ENCODE data around the gene PRB4.

Gene PRB4
- 0 to 0.33 (median 0) reads per million in 17 experiments for total RNA-seq

- DNase-seq: no peak
Observed at GRCh38 chr12:11310336-11310735, at the start of gene PRB4. TSS of gene PRB4 (minus strand) at chr12:11310436. CDS start at chr12:11310398, 38 bp downstream.

GRCh38 chr12:11351736-11352135 is 41.5 kb upstream of the PRB4 start:
- DNase-seq: peak in 2 of 4 experiments; percentile 21 to 35

DNA sequence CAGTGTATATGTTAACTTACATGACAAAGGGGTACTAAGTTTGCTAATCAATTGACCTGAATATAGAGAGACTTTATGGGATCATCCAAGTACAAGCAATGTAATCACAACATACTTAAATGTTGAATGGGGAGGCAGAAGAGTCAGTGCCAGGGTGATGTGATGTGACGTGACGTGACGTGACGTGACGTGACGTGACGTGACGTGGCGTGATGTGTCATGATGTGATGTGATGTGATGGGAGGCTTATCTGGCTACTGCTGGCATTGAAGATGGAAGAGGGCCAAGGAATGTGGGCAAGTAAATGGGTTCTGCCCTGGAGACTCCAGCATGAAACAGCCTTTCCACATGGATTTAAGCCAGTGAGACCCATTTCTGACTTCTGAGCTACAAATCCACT is 38.2 kb upstream of the PRB4 start:
- no peak for DNase-seq

DNA sequence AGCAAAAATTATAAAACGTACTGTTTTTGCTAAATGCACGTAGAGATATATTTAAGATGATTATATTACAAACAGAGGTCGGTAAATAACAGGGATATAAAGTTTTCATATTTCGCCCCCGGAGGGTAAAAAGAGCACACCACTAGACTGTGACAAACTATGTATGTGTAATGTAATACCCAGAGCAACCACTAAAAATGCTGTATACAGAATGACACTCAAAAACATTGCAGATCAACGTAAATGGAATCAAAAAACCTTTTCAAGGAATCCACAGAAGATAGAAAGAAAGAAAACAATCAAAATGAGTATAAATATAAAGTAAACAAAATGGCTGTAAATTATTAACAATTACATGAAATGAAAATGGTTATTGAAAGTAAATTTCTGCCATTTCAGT is 37.6 kb upstream of the PRB4 start:
- DNase-seq: no peak

- DNase-seq: no peak
Observed at GRCh38 chr12:11344500-11344899, 34.3 kb upstream of the PRB4 start.

DNA sequence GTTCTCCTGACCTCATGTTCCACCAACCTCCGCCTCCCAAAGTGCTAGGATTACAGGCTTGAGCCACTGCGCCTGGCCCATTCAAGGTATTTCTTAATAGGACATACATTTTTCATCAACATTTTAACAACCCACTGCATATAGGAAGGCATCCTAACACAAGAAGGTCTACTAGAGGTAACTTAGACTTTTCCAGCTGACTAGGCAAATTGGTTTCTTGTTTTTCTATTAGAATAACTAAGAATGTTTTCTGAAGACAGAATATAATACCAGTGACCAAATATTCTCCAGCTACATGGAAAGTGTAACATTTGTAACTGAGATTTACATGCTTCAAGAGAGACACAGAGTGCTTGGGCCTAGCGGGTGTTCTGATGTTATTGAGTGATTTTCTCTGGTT is 14.2 kb upstream of the PRB4 start:
- DNase-seq: no peak

DNA sequence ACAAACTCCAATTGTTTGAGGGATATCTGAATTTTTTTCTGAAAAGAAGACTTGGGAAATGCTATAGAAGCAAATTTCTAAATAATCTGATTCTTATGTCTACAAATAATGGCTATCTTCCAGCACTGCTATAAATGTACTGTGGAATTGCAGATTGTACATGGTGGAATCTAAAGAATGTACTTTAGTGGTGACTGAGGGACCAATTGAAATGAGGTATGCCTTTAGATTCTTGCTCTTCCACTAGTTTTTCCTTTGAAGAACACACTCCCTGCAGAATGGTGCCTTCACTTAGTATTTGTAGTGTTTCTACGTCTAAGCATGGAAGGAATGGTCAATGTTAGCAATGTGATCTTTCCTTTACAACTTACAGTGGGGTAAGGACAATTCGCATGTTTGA is 11.7 kb upstream of the PRB4 start:
- DNase-seq: no peak

- no peak for DNase-seq
Observed at GRCh38 chr12:11307143-11307542, 3.1 kb downstream of the PRB4 start.

DNA sequence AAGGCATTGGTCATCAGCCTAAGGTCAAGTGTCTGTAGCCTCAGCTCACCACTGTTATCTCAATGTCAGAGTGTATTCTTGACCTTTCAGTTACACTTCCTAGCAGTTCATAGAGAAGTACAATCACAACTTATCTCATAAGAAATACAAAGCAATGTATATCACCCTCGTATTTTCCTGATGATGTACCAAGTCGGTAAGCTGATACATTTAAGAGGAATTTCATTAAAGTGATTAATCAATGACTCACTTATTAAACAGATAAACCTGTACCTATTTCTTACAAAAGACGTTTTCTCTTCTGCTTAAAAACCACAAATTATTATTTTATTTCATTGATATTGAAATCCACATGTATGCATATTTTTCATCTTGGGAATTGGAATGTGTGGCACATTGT is 36.8 kb downstream of the PRB4 start:
- DNase-seq: no peak

DNA sequence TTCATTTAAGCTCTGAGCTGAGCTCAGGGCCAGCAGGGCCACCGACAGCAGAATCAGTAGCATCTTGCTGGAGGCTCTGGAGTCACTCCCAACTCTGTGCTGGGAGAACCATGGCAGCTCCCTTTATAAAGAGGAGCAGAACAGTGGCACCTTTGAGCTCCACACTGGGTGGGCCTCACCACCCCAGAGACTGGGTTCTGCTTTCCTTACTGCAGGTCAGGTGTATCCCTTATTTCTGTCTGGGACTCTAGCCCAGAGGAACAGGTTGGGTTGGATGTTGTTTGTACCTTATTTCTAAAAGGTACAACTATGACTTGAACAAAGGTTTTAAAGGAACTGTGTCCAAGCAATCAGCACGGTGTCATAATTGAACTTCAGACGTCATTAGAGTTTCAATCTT is 40.6 kb downstream of the PRB4 start, which contains the start of gene PRB3:
Gene PRB3 (minus strand): TSS at position 101 of the 400 bp plus-strand sequence. CDS start 38 bp downstream, at position 63.
- DNase-seq: no peak

- no peak for DNase-seq
Observed at GRCh38 chr12:11264501-11264900, 45.7 kb downstream of the PRB4 start.
